Vagina (tissue), 2 donors: ENCODE results near the gene AMZ1.

ENCODE experiments used
- POLR2A ChIP-seq, 2 donors: fragments of 450-650 bp; IDR thresholded peaks; one replicate each; pipeline ENCODE4 v1.6.1; 2017; ENCODE audit warnings: antibody characterized with exemption in 2 of 2, mild to moderate bottlenecking in 2 of 2, moderate library complexity in 2 of 2
- POLR2AphosphoS5 ChIP-seq, 2 donors: sonication (generic); formaldehyde crosslinking; IDR thresholded peaks; one replicate each; pipeline ENCODE4 v1.9.0; 2017; ENCODE audit warnings: antibody characterized with exemption in 2 of 2, mild to moderate bottlenecking in 2 of 2, low read depth in 1 of 2; ENCODE audit not compliant: insufficient read depth in 1 of 2
- TF ChIP-seq, protein P1 (sequence below), 3 experiments: fragments of 450-650 bp in 2 of 3; fragments of 200-600 bp in 1 of 3; sonication (generic) in 1 of 3; IDR thresholded peaks; one replicate each; pipeline ENCODE4 v1.5.1; 2017 to 2019; ENCODE audit warnings: antibody characterized with exemption in 3 of 3, mild to moderate bottlenecking in 2 of 3, moderate library complexity in 2 of 3

DNA sequence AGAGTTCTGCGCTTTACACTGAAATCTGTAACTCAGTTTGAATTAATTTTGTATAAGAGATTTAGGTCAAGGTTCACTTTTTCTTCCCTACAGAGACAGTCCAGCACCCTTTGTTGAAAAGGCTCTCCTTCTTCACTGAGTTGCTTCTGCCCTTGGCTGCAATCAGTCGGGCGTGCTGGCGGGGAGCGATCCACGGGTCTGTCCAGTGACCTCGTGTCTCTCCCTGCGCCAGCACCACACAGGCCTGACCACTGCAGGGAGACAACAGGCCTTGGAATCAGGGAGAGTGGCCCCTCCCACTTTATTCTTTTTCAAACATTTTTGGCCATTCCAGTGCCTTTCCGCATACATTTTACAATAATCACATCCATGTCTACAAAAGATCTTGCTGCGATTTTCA is 66.9 kb downstream of the AMZ1 start:
- TF ChIP-seq, protein P1, sequence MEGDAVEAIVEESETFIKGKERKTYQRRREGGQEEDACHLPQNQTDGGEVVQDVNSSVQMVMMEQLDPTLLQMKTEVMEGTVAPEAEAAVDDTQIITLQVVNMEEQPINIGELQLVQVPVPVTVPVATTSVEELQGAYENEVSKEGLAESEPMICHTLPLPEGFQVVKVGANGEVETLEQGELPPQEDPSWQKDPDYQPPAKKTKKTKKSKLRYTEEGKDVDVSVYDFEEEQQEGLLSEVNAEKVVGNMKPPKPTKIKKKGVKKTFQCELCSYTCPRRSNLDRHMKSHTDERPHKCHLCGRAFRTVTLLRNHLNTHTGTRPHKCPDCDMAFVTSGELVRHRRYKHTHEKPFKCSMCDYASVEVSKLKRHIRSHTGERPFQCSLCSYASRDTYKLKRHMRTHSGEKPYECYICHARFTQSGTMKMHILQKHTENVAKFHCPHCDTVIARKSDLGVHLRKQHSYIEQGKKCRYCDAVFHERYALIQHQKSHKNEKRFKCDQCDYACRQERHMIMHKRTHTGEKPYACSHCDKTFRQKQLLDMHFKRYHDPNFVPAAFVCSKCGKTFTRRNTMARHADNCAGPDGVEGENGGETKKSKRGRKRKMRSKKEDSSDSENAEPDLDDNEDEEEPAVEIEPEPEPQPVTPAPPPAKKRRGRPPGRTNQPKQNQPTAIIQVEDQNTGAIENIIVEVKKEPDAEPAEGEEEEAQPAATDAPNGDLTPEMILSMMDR (IDR thresholded peaks at IDR 0.05) = no peak
- TF ChIP-seq POLR2AphosphoS5 (IDR thresholded peaks at IDR 0.05; ENCODE audit: insufficient read depth in 1 of 2, low read depth in 1 of 2) (no peak), POLR2A (IDR thresholded peaks at IDR 0.05) (no peak)
